HepG2 (cell line): ENCODE data around the gene FNIP2. TPM values are rescaled to one million over a fixed set of nuclear protein-coding genes. Genes with fewer than 3 reads are reported as not detected.

ENCODE experiments used
- ATAC-seq: fragments of 200-7000 bp; cut with Tn5 transposase; 3 replicates; pipeline ENCODE4 v1.9.1; 2020; ENCODE audit warnings: mild to moderate bottlenecking, moderate library complexity
- BruUV-seq: library from RNA; stranded (reverse); fragments of 400-500 nt; replicated peaks from 2 replicates; lab custom pipeline; 2021; lab: Mats Ljungman, UMichigan
- CTCF ChIA-PET: fragments of 300-600 bp; formaldehyde crosslinking; extraction: SDS; loops from one replicate; lab custom pipeline; 2021; ENCODE audit warnings: low total read pairs, inconsistent platforms, low intra/inter-chr PET ratio; lab: Yijun Ruan, JAX
- POLR2A ChIA-PET: fragments of 350-600 bp; sonication (Branson Sonifier 250); formaldehyde crosslinking; loops from one replicate; lab custom pipeline; 2020; ENCODE audit warnings: antibody characterized with exemption, inconsistent platforms; lab: Yijun Ruan, JAX
- DNase-seq: peaks from one replicate; pipeline ENCODE4 v3.0.0-alpha.2; 2015; ENCODE audit warnings: low spot score
- FAIRE-seq: peaks from 3 replicates; lab custom pipeline; 2011; peaks lifted over from hg19 to GRCh38; lab: Jason Lieb, UNC
- H2AFZ ChIP-seq: one replicate; pipeline ENCODE4 v1.6.1; 2011; ENCODE audit warnings: low read length, inconsistent platforms
- H3K27ac ChIP-seq: fragments of 300-600 bp; 3 replicates; pipeline ENCODE4 v1.8.0; 2011; ENCODE audit warnings: mixed run types, mild to moderate bottlenecking, mixed read lengths, low read length, inconsistent platforms; ENCODE audit not compliant: insufficient read depth; ENCODE audit errors: extremely low read length
- H3K27me3 ChIP-seq, 2 experiments: fragments of 200-600 bp in 1 of 2; 2 replicates in 1 of 2; 3 replicates in 1 of 2; pipeline versions ENCODE4 v1.6.0 to v1.8.0; 2011; ENCODE audit warnings: low read length in 2 of 2, mild to moderate bottlenecking in 2 of 2, moderate library complexity in 2 of 2, inconsistent platforms in 1 of 2; ENCODE audit not compliant: insufficient read depth in 2 of 2, control insufficient read depth in 1 of 2
- H3K36me3 ChIP-seq, 2 experiments: fragments of 200-600 bp in 1 of 2; replicated peaks in 1 of 2; 2 replicates in 1 of 2; 3 replicates in 1 of 2; pipeline versions ENCODE4 v1.5.1 to v1.8.0; 2011; ENCODE audit warnings: low read length in 2 of 2, inconsistent platforms in 1 of 2; ENCODE audit not compliant: insufficient read depth in 2 of 2, control insufficient read depth in 1 of 2
- H3K4me1 ChIP-seq: 2 replicates; pipeline ENCODE4 v1.5.1; 2012; ENCODE audit warnings: low read length, inconsistent platforms; ENCODE audit not compliant: insufficient read depth
- H3K4me2 ChIP-seq: 2 replicates; pipeline ENCODE4 v1.6.0; 2011; ENCODE audit warnings: low read depth, low read length, inconsistent platforms
- H3K4me3 ChIP-seq, 3 experiments: fragments of 200-600 bp in 1 of 3; sonication (generic), shearing (Covaris generic) in 1 of 3; replicated peaks in 1 of 3; 2 replicates each; pipeline ENCODE4 v1.5.1; 2011 to 2016; ENCODE audit warnings: low read length in 3 of 3, inconsistent platforms in 2 of 3, low read depth in 2 of 3, mild to moderate bottlenecking in 2 of 3, control low read depth in 1 of 3, mixed read lengths in 1 of 3; ENCODE audit not compliant: insufficient read depth in 1 of 3
- H3K79me2 ChIP-seq: one replicate; pipeline ENCODE4 v1.6.1; 2011; ENCODE audit warnings: low read length, inconsistent platforms; ENCODE audit not compliant: insufficient read depth
- H3K9ac ChIP-seq: 2 replicates; pipeline ENCODE4 v1.6.0; 2011; ENCODE audit warnings: mild to moderate bottlenecking, low read depth, low read length, inconsistent platforms; ENCODE audit not compliant: insufficient read depth
- H3K9me3 ChIP-seq: 2 replicates; pipeline ENCODE4 v1.5.1; 2012; ENCODE audit warnings: mild to moderate bottlenecking, low read length
- H4K20me1 ChIP-seq: 2 replicates; pipeline ENCODE4 v1.6.0; 2011; ENCODE audit warnings: inconsistent platforms, mild to moderate bottlenecking, low read length, moderate library complexity; ENCODE audit not compliant: insufficient read depth
- BCL6 ChIP-seq: IDR thresholded peaks from 2 replicates; pipeline ENCODE4 v1.6.1; 2016; ENCODE audit warnings: missing genetic modification reagents, missing compliant biosample characterization
- EP300 ChIP-seq, 3 experiments: sonication (generic) in 1 of 3; formaldehyde crosslinking in 1 of 3; IDR thresholded peaks; 2 replicates each; pipeline versions ENCODE4 v1.5.1 to v1.6.1; 2011 to 2020; ENCODE audit warnings: low read depth in 2 of 3, low read length in 2 of 3, borderline replicate concordance in 1 of 3, improper control_type of control experiment in 1 of 3, mild to moderate bottlenecking in 1 of 3, missing genetic modification reagents in 1 of 3, moderate library complexity in 1 of 3
- ERF ChIP-seq: IDR thresholded peaks from 2 replicates; pipeline ENCODE4 v1.6.1; 2018; ENCODE audit warnings: missing biosample characterization, missing genetic modification reagents
- ETV5 ChIP-seq: IDR thresholded peaks from 2 replicates; pipeline ENCODE4 v1.6.1; 2018; ENCODE audit warnings: missing biosample characterization, missing genetic modification reagents, inconsistent platforms, borderline replicate concordance
- FOXA1 ChIP-seq, 2 experiments: fragments of 450-650 bp in 1 of 2; sonication (generic) in 1 of 2; formaldehyde crosslinking in 1 of 2; IDR thresholded peaks; 2 replicates each; pipeline versions ENCODE4 v1.4.0 to v1.6.1; 2016 to 2020; ENCODE audit warnings: missing genetic modification reagents in 1 of 2
- HMG20A ChIP-seq: IDR thresholded peaks from 2 replicates; pipeline ENCODE4 v1.6.1; 2016; ENCODE audit warnings: borderline replicate concordance
- MTF1 ChIP-seq: sonication (generic); formaldehyde crosslinking; IDR thresholded peaks from 2 replicates; pipeline ENCODE4 v1.5.0; 2020; ENCODE audit warnings: missing genetic modification reagents
- NR2F6 ChIP-seq, 2 experiments: IDR thresholded peaks; 2 replicates each; pipeline ENCODE4 v1.6.1; 2016; ENCODE audit warnings: antibody characterized with exemption in 1 of 2, mild to moderate bottlenecking in 1 of 2
- POGZ ChIP-seq: sonication (generic); formaldehyde crosslinking; IDR thresholded peaks from 2 replicates; pipeline ENCODE4 v1.4.0; 2020; ENCODE audit warnings: mild to moderate bottlenecking, missing genetic modification reagents
- RARA ChIP-seq: IDR thresholded peaks from 2 replicates; pipeline ENCODE4 v1.6.1; 2016; ENCODE audit warnings: missing genetic modification reagents, missing compliant biosample characterization
- RNF2 ChIP-seq: fragments of 450-650 bp; conservative IDR thresholded peaks from 2 replicates; pipeline ENCODE4 v1.6.1; 2016; ENCODE audit warnings: low read depth
- SAP130 ChIP-seq: IDR thresholded peaks from 2 replicates; pipeline ENCODE4 v1.6.1; 2016; ENCODE audit warnings: low read depth
- SP140L ChIP-seq: sonication (generic); formaldehyde crosslinking; IDR thresholded peaks from 2 replicates; pipeline ENCODE4 v1.4.0; 2020; ENCODE audit warnings: missing genetic modification reagents, borderline replicate concordance
- ZFP36L2 ChIP-seq: sonication (generic); formaldehyde crosslinking; IDR thresholded peaks from 2 replicates; pipeline ENCODE4 v1.4.0; 2020; ENCODE audit warnings: missing genetic modification reagents
- ZFX ChIP-seq: sonication (generic); formaldehyde crosslinking; IDR thresholded peaks from 2 replicates; pipeline ENCODE4 v1.4.0; 2020; ENCODE audit warnings: mild to moderate bottlenecking, low read depth, missing genetic modification reagents, moderate library complexity
- ZMAT3 ChIP-seq: sonication (generic); formaldehyde crosslinking; conservative IDR thresholded peaks from 2 replicates; pipeline ENCODE4 v1.7.0; 2021; ENCODE audit warnings: missing genetic modification reagents
- ZNF281 ChIP-seq: sonication (generic); formaldehyde crosslinking; IDR thresholded peaks from 2 replicates; pipeline ENCODE4 v1.4.0; 2020; ENCODE audit warnings: missing genetic modification reagents, borderline replicate concordance
- ZNF549 ChIP-seq: sonication (generic); formaldehyde crosslinking; IDR thresholded peaks from 2 replicates; pipeline ENCODE4 v1.5.0; 2020; ENCODE audit warnings: missing genetic modification reagents
- ZNF569 ChIP-seq: sonication (generic); formaldehyde crosslinking; IDR thresholded peaks from 2 replicates; pipeline ENCODE4 v1.5.0; 2020; ENCODE audit warnings: mild to moderate bottlenecking, missing genetic modification reagents, moderate library complexity, borderline replicate concordance
- ZNF644 ChIP-seq: IDR thresholded peaks from 2 replicates; pipeline ENCODE4 v1.6.1; 2016; ENCODE audit warnings: low read depth
- ZNF672 ChIP-seq: sonication (generic); formaldehyde crosslinking; IDR thresholded peaks from 2 replicates; pipeline ENCODE4 v1.8.1; 2022; ENCODE audit warnings: missing genetic modification reagents
- ZNF83 ChIP-seq: sonication (generic); formaldehyde crosslinking; IDR thresholded peaks from 2 replicates; pipeline ENCODE4 v1.4.0; 2020; ENCODE audit warnings: missing genetic modification reagents, mild to moderate bottlenecking, borderline replicate concordance
- WGBS: methylation state at CpG from one replicate; pipeline ENCODE4 v1.1.6; 2017; ENCODE audit warnings: low lambda C conversion rate; 5-methylcytosine and 5-hydroxymethylcytosine counted together
- in situ Hi-C: cut with HindIII; loops from 2 replicates; pipeline ENCODE4 v1.10.0; 2017; ENCODE audit warnings: low pct_unique_long_range_greater_than_20kb; ENCODE audit not compliant: extremely low pct_ligation_motif_present
- intact Hi-C: fragments of 100-400 bp; cut with micrococcal nuclease; formaldehyde crosslinking; loops from one replicate; pipeline ENCODE4 v1.10.0; 2022; ENCODE audit not compliant: unreplicated experiment
- polyA plus RNA-seq, 8 experiments: library from polyadenylated mRNA; depleted of rRNA in 3 of 8; stranded (reverse) in 7 of 8; unstranded in 1 of 8; fragments of >200 nt; fragmentation: Illumina TruSeq in 4 of 8; extraction: Trizol in 4 of 8; gene quantifications; 2 replicates each; pipeline versions ENCODE4 v1.2.1 to v1.2.3, GENCODE V29; 2011 to 2016; ENCODE audit warnings: low read depth in 4 of 8, missing spikeins in 1 of 8, mixed read lengths in 1 of 8; ENCODE audit not compliant: insufficient read depth in 1 of 8
- total RNA-seq, 5 experiments: library from RNA; depleted of rRNA; stranded (reverse); fragments of >200 nt; fragmentation: Illumina TruSeq; extraction: Trizol; gene quantifications; 2 replicates each; pipeline ENCODE4 v1.2.3, GENCODE V29; 2016; ENCODE audit warnings: low read depth in 1 of 5
- TF ChIP-seq, protein P1 (sequence below): sonication (generic); formaldehyde crosslinking; IDR thresholded peaks from 2 replicates; pipeline ENCODE4 v1.5.0; 2020; ENCODE audit warnings: missing genetic modification reagents, mild to moderate bottlenecking, borderline replicate concordance

The FNIP2 gene
- total and polyA plus RNA-seq, 2 of the 13 experiments (the other 11 are each of a cell fraction or from before 2014, with no cell fraction given) = 15.5 to 21.0 TPM

- FAIRE-seq (no peak), ATAC-seq (peak; percentile 83), DNase-seq (peak; percentile 45)
- H3K4me2 ChIP-seq = peak overlapping the region; percentile 30; the same call in 1 of the 2 replicates
- CTCF ChIA-PET = no interaction called here
- no peaks in the 10 kb centered on the region for H3K27me3 ChIP-seq
- H3K4me1 ChIP-seq = peaks cover 85% of the 10 kb centered on the region
- intact Hi-C loops = no loop called here
- H2AFZ ChIP-seq = no peak overlapping the region
- no TSS peak for BruUV-seq
- no peak overlapping the region for H3K9ac ChIP-seq
- POLR2A ChIA-PET = no interaction called here
- no peaks in the 10 kb centered on the region for H3K9me3 ChIP-seq
- no peak overlapping the region for H3K27ac ChIP-seq
- H3K4me3 ChIP-seq = no peak overlapping the region
- in situ Hi-C loops = no loop called here
- H4K20me1 ChIP-seq = peaks cover 7% of the 10 kb centered on the region
- WGBS = 63% methylated on average over 6 of the region's 6 CpGs
- H3K36me3 ChIP-seq = no peaks in the 10 kb centered on the region
- H3K79me2 ChIP-seq = peaks cover 89% of the 10 kb centered on the region
- peak; percentile 43; the same call in 1 of the 2 replicates for TF ChIP-seq SAP130 (CRISPR knock-in tag)
- TF ChIP-seq ZNF569 (CRISPR knock-in tag) = no peak
- peak; percentile 85 for TF ChIP-seq ZNF644 (CRISPR knock-in tag)
- no peak for TF ChIP-seq ZNF83 (CRISPR knock-in tag)
- no peak for TF ChIP-seq FOXA1 (IDR thresholded peaks at IDR 0.05)
- peak; percentile 61; the same call in 1 of the 2 replicates for TF ChIP-seq FOXA1 (CRISPR knock-in tag; IDR thresholded peaks at IDR 0.05)
- no peak for TF ChIP-seq ZNF281 (CRISPR knock-in tag)
- no peak for TF ChIP-seq ZFX
- no peak for TF ChIP-seq ZFP36L2 (CRISPR knock-in tag)
- peak; percentile 69; the same call in 1 of the 2 replicates for TF ChIP-seq ETV5 (CRISPR knock-in tag)
- TF ChIP-seq NR2F6 (IDR thresholded peaks at IDR 0.05) = no peak
- TF ChIP-seq NR2F6 (CRISPR knock-in tag; IDR thresholded peaks at IDR 0.05) = peak; percentile 38; the same call in 1 of the 2 replicates
- TF ChIP-seq EP300 (IDR thresholded peaks at IDR 0.05; ENCODE audit: low read depth in 2 of 2, low read length in 2 of 2) = peak in 1 of 2 experiments; percentile 28; a peak in 1 of 4 replicates
- TF ChIP-seq EP300 (CRISPR knock-in tag; IDR thresholded peaks at IDR 0.05; ENCODE audit: borderline replicate concordance) = no peak
- TF ChIP-seq BCL6 (CRISPR knock-in tag) = 0 out of 2 replicates have a peak, but pooled peaks have one; percentile 13
- TF ChIP-seq RNF2 = no peak
- TF ChIP-seq ERF (CRISPR knock-in tag) = no peak
- TF ChIP-seq SP140L (CRISPR knock-in tag) = no peak
- no peak for TF ChIP-seq ZNF549 (CRISPR knock-in tag)
- TF ChIP-seq ZMAT3 (CRISPR knock-in tag) = no peak
- TF ChIP-seq POGZ (CRISPR knock-in tag) = peak; percentile 92
- peak; percentile 22; the same call in 1 of the 2 replicates for TF ChIP-seq RARA (CRISPR knock-in tag)
- TF ChIP-seq, protein P1, sequence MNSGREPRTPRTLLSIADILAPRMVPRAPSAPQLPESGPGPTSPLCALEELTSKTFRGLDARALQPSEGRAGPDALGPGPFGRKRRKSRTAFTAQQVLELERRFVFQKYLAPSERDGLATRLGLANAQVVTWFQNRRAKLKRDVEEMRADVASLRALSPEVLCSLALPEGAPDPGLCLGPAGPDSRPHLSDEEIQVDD = no peak
- no peak; the same call in 1 of the 2 replicates for TF ChIP-seq HMG20A (CRISPR knock-in tag)
- no peak for TF ChIP-seq ZNF672 (CRISPR knock-in tag)
- no peak for TF ChIP-seq MTF1 (CRISPR knock-in tag)
These were observed 8.8 kb downstream of the FNIP2 start for GRCh38 chr4:158777423-158778155.
